SK-N-SH (cell line): ENCODE measurements around the gene TBXAS1. TPM values are rescaled to one million over a fixed set of nuclear protein-coding genes. Genes with fewer than 3 reads are reported as not detected.

Experiments used
- CTCF ChIA-PET: fragments of 300-600, 350-600 bp; formaldehyde crosslinking; extraction: SDS; loops from one replicate; lab custom pipeline; 2021; lab: Yijun Ruan, JAX
- POLR2A ChIA-PET: fragments of 350-600 bp; sonication (Branson Sonifier 250); formaldehyde crosslinking; extraction: SDS; loops from one replicate; lab custom pipeline; 2020; ENCODE audit warnings: antibody characterized with exemption, inconsistent platforms; lab: Yijun Ruan, JAX
- DNase-seq: peaks from one replicate; pipeline ENCODE4 v3.0.0; 2012
- H2AFZ ChIP-seq: fragments of 200-600 bp; sonication (generic); 2 replicates; pipeline ENCODE4 v1.8.1; 2016; ENCODE audit warnings: antibody characterized with exemption, mild to moderate bottlenecking, low read depth
- H3F3A ChIP-seq: fragments of 200-600 bp; sonication (generic); replicated peaks from 2 replicates; pipeline ENCODE3; 2016; ENCODE audit warnings: antibody characterized with exemption, mild to moderate bottlenecking; ENCODE audit not compliant: insufficient read depth
- H3K27ac ChIP-seq, 2 experiments: fragments of 200-500 bp in 1 of 2; fragments of 200-600 bp in 1 of 2; sonication (Bioruptor generic) in 1 of 2; sonication (generic), shearing (Covaris generic) in 1 of 2; 2 replicates each; pipeline versions ENCODE4 v1.5.1 to v1.6.1; 2014 to 2016; ENCODE audit warnings: low read depth in 2 of 2, inconsistent platforms in 1 of 2, low read length in 1 of 2, mild to moderate bottlenecking in 1 of 2, mixed read lengths in 1 of 2
- H3K27me3 ChIP-seq: fragments of 200-600 bp; sonication (generic), shearing (Covaris generic); 2 replicates; pipeline ENCODE4 v1.6.1; 2016; ENCODE audit warnings: mixed run types; ENCODE audit not compliant: insufficient read depth
- H3K36me3 ChIP-seq, 2 experiments: fragments of 200-500 bp in 1 of 2; fragments of 200-600 bp in 1 of 2; sonication (Bioruptor generic) in 1 of 2; sonication (generic) in 1 of 2; replicated peaks in 1 of 2; 2 replicates each; pipeline versions ENCODE3 to v1.5.1; 2014 to 2016; ENCODE audit warnings: low read length in 1 of 2, mild to moderate bottlenecking in 1 of 2; ENCODE audit not compliant: insufficient read depth in 2 of 2, control insufficient read depth in 1 of 2
- H3K4me1 ChIP-seq, 2 experiments: fragments of 200-500 bp in 1 of 2; fragments of 200-600 bp in 1 of 2; sonication (Bioruptor generic) in 1 of 2; sonication (generic), shearing (Covaris generic) in 1 of 2; 2 replicates each; pipeline versions ENCODE4 v1.5.1 to v1.6.1; 2014 to 2016; ENCODE audit warnings: low read depth in 1 of 2, low read length in 1 of 2, mixed run types in 1 of 2; ENCODE audit not compliant: insufficient read depth in 2 of 2, control insufficient read depth in 1 of 2
- H3K4me2 ChIP-seq: fragments of 200-600 bp; sonication (generic), shearing (Covaris generic); 2 replicates; pipeline ENCODE4 v1.6.1; 2017; ENCODE audit warnings: mixed run types
- H3K4me3 ChIP-seq, 2 experiments: fragments of 200-500 bp in 1 of 2; fragments of 200-600 bp in 1 of 2; sonication (Bioruptor generic) in 1 of 2; sonication (generic), shearing (Covaris generic) in 1 of 2; 2 replicates each; pipeline versions ENCODE4 v1.5.1 to v1.8.1; 2014 to 2016; ENCODE audit warnings: low read depth in 2 of 2, inconsistent platforms in 1 of 2, low read length in 1 of 2, mild to moderate bottlenecking in 1 of 2, mixed read lengths in 1 of 2, moderate library complexity in 1 of 2
- H3K79me2 ChIP-seq: fragments of 200-600 bp; sonication (generic); 2 replicates; pipeline ENCODE4 v1.8.1; 2017; ENCODE audit warnings: mild to moderate bottlenecking; ENCODE audit not compliant: insufficient read depth
- H3K9ac ChIP-seq: fragments of 200-600 bp; sonication (generic); 2 replicates; pipeline ENCODE4 v1.6.1; 2017; ENCODE audit warnings: mixed run types
- H3K9me2 ChIP-seq: fragments of 200-600 bp; sonication (generic); 2 replicates; pipeline ENCODE4 v1.6.1; 2017; ENCODE audit warnings: mixed run types
- H3K9me3 ChIP-seq: fragments of 200-600 bp; sonication (generic); 2 replicates; pipeline ENCODE4 v1.6.1; 2017; ENCODE audit warnings: mixed run types, mild to moderate bottlenecking, moderate library complexity
- H4K20me1 ChIP-seq: fragments of 200-600 bp; sonication (generic); 2 replicates; pipeline ENCODE4 v1.6.1; 2017; ENCODE audit warnings: mild to moderate bottlenecking, mixed run types; ENCODE audit not compliant: insufficient read depth
- CHD2 ChIP-seq: fragments of 150-350 bp; IDR thresholded peaks from 2 replicates; pipeline ENCODE4 v1.6.1; 2018; ENCODE audit warnings: low read length; ENCODE audit not compliant: partially characterized antibody
- CTCF ChIP-seq: fragments of 200-600 bp; sonication (generic); IDR thresholded peaks from 2 replicates; pipeline ENCODE4 v1.6.1; 2017; ENCODE audit warnings: antibody characterized with exemption, mild to moderate bottlenecking, moderate library complexity
- ELF1 ChIP-seq: IDR thresholded peaks from 2 replicates; pipeline ENCODE4 v1.4.0; 2012
- FOXJ3 ChIP-seq: sonication (generic); formaldehyde crosslinking; IDR thresholded peaks from 2 replicates; pipeline ENCODE4 v1.5.1; 2020; ENCODE audit warnings: mild to moderate bottlenecking, missing genetic modification reagents
- GABPA ChIP-seq: IDR thresholded peaks from 2 replicates; pipeline ENCODE4 v1.4.0; 2012; ENCODE audit warnings: low read depth, mild to moderate bottlenecking
- GATA2 ChIP-seq: sonication (generic); formaldehyde crosslinking; IDR thresholded peaks from 2 replicates; pipeline ENCODE4 v1.5.0; 2020; ENCODE audit warnings: mild to moderate bottlenecking, missing genetic modification reagents
- IRF3 ChIP-seq: fragments of 150-350 bp; IDR thresholded peaks from 2 replicates; pipeline ENCODE4 v1.6.1; 2016; ENCODE audit warnings: mild to moderate bottlenecking, low read depth, low read length
- MEF2A ChIP-seq: IDR thresholded peaks from 2 replicates; pipeline ENCODE4 v1.4.0; 2012; ENCODE audit warnings: low read depth, borderline replicate concordance
- NFIC ChIP-seq: IDR thresholded peaks from 2 replicates; pipeline ENCODE4 v1.4.0; 2012; ENCODE audit warnings: borderline replicate concordance
- NRF1 ChIP-seq: IDR thresholded peaks from 2 replicates; pipeline ENCODE4 v1.6.1; 2012; ENCODE audit warnings: low read depth, mild to moderate bottlenecking, low read length
- PBX3 ChIP-seq: IDR thresholded peaks from 2 replicates; pipeline ENCODE4; 2012
- POLR2AphosphoS5 ChIP-seq: IDR thresholded peaks from 2 replicates; pipeline ENCODE4 v1.6.1; 2012; ENCODE audit warnings: low read depth, low read length
- RCOR1 ChIP-seq: fragments of 150-350 bp; IDR thresholded peaks from 2 replicates; pipeline ENCODE4 v1.6.1; 2017; ENCODE audit warnings: antibody characterized with exemption, low read length
- RFX5 ChIP-seq: IDR thresholded peaks from 2 replicates; pipeline ENCODE4 v1.6.1; 2012; ENCODE audit warnings: mild to moderate bottlenecking, improper control_type of control experiment, low read length
- SIN3A ChIP-seq: IDR thresholded peaks from 2 replicates; pipeline ENCODE4 v1.6.1; 2012; ENCODE audit warnings: low read depth, mild to moderate bottlenecking, low read length, moderate library complexity, borderline replicate concordance
- SMC3 ChIP-seq: IDR thresholded peaks from 2 replicates; pipeline ENCODE4 v1.6.1; 2012; ENCODE audit warnings: low read depth, low read length, improper control_type of control experiment
- TAF1 ChIP-seq: IDR thresholded peaks from 2 replicates; pipeline ENCODE4 v1.6.1; 2012; ENCODE audit warnings: low read depth, mild to moderate bottlenecking, low read length, moderate library complexity, borderline replicate concordance
- USF1 ChIP-seq: IDR thresholded peaks from 2 replicates; pipeline ENCODE4 v1.4.0; 2012; ENCODE audit warnings: low read depth, borderline replicate concordance
- USF2 ChIP-seq: fragments of 150-350 bp; IDR thresholded peaks from 2 replicates; pipeline ENCODE4 v1.6.1; 2017; ENCODE audit warnings: antibody characterized with exemption, low read length, low read depth, borderline replicate concordance
- YY1 ChIP-seq: IDR thresholded peaks from 2 replicates; pipeline ENCODE4 v1.4.0; 2012; ENCODE audit warnings: low read depth, mild to moderate bottlenecking
- WGBS: methylation state at CpG from one replicate; pipeline ENCODE4 v1.1.6; 2017; ENCODE audit warnings: low lambda C conversion rate; 5-methylcytosine and 5-hydroxymethylcytosine counted together
- polyA plus RNA-seq, 3 experiments: library from polyadenylated mRNA; depleted of rRNA; stranded (reverse); fragments of >200 nt; gene quantifications; 2 replicates each; pipeline ENCODE4 v1.2.3, GENCODE V29; 2012

The TBXAS1 gene
- polyA plus RNA-seq, 1 of the 3 experiments (the other 2 are of a cell fraction), result 4.4 TPM

- H2AFZ ChIP-seq, result no peak overlapping the region
- ChIA-PET POLR2A (no interaction called here), CTCF (interaction anchor here (1.0 kb wide), 1 partner anchor 10 kb away, joined by 3 read pairs; no protein-coding TSS in a partner anchor)
- H3K27me3 ChIP-seq, result no peaks in the 10 kb centered on the region
- H3K9ac ChIP-seq, result no peak overlapping the region
- H3K36me3 ChIP-seq, result no peaks in the 10 kb centered on the region
- H3K9me2 ChIP-seq, result no peaks in the 10 kb centered on the region
- H3K4me1 ChIP-seq, result no peaks in the 10 kb centered on the region
- H3K9me3 ChIP-seq, result peaks cover 22% of the 10 kb centered on the region
- no peak overlapping the region for H3K4me2 ChIP-seq
- no peaks in the 10 kb centered on the region for H3F3A ChIP-seq
- 66% methylated on average over 4 of the region's 4 CpGs for WGBS
- DNase-seq, result no peak
- no peaks in the 10 kb centered on the region for H3K79me2 ChIP-seq
- H3K4me3 ChIP-seq, result no peak overlapping the region
- TF ChIP-seq CHD2 (no peak), PBX3 (no peak), USF2 (no peak), FOXJ3 (CRISPR knock-in tag) (no peak), MEF2A (no peak), SMC3 (no peak), RFX5 (no peak), GATA2 (CRISPR knock-in tag) (no peak), NRF1 (no peak), NFIC (no peak), USF1 (no peak), IRF3 (no peak), ELF1 (no peak), RCOR1 (no peak), SIN3A (no peak), TAF1 (no peak), POLR2AphosphoS5 (no peak), GABPA (no peak), YY1 (no peak), CTCF (no peak)
- no peaks in the 10 kb centered on the region for H4K20me1 ChIP-seq
- no peak overlapping the region for H3K27ac ChIP-seq
Observed at GRCh38 chr7:140069298-140069949, 240.4 kb downstream of the TBXAS1 start.

Other genes with a start within 250 kb of the TBXAS1 start
- gene HIPK2, start 51.3 kb upstream of the TBXAS1 start, polyA plus RNA-seq (2012; rRNA removed), result 9.2 and 14.2 TPM in 2 replicates
- gene PARP12, start 233.7 kb downstream of the TBXAS1 start, polyA plus RNA-seq (2012; rRNA removed), result 16.0 and 17.7 TPM in 2 replicates